Stomach (tissue), 9 donors: ENCODE measurements around the gene RPTOR. TPM values are rescaled to one million over a fixed set of nuclear protein-coding genes. Genes with fewer than 3 reads are reported as not detected.

ENCODE experiments used
- DNase-seq, 2 donors: peaks; one replicate each; pipeline versions ENCODE4 v3.0.0 to v3.0.0-alpha.2; 2013 to 2019
- H3K27ac ChIP-seq, 5 donors: fragments of 200-600 bp in 4 of 5; sonication (generic) in 4 of 5; one replicate each; pipeline ENCODE4 v1.5.1; 2013 to 2019; ENCODE audit warnings: mild to moderate bottlenecking in 1 of 5, moderate library complexity in 1 of 5
- H3K27me3 ChIP-seq, 3 donors: fragments of 200-600 bp; sonication (generic); one replicate each; pipeline ENCODE4 v1.5.1; 2017 to 2019; ENCODE audit warnings: mixed run types in 1 of 3
- H3K36me3 ChIP-seq, 4 donors: fragments of 200-600 bp; sonication (generic); 1 replicate in 3 of 4; 2 replicates in 1 of 4; pipeline ENCODE4 v1.5.1; 2016 to 2019
- H3K4me1 ChIP-seq, 4 donors: fragments of 200-600 bp; sonication (generic); one replicate each; pipeline ENCODE4 v1.5.1; 2016 to 2019
- H3K4me3 ChIP-seq, 4 donors: fragments of 200-600 bp; sonication (generic) in 3 of 4; one replicate each; pipeline ENCODE4 v1.5.1; 2016 to 2019; ENCODE audit warnings: mild to moderate bottlenecking in 1 of 4
- H3K9me3 ChIP-seq, 4 donors: fragments of 200-600 bp; sonication (generic); one replicate each; pipeline ENCODE4 v1.5.1; 2016 to 2019
- CTCF ChIP-seq, 7 experiments: fragments of 450-650 bp in 4 of 7; fragments of 200-600 bp in 3 of 7; sonication (generic) in 3 of 7; IDR thresholded peaks; one replicate each; pipeline ENCODE4 v1.5.1; 2016 to 2019; ENCODE audit warnings: antibody characterized with exemption in 7 of 7, control low read depth in 2 of 7, mild to moderate bottlenecking in 1 of 7
- EP300 ChIP-seq: sonication (generic); formaldehyde crosslinking; IDR thresholded peaks from one replicate; pipeline ENCODE4 v1.6.1; 2017; ENCODE audit warnings: antibody characterized with exemption
- POLR2A ChIP-seq, 4 donors: fragments of 450-650 bp; IDR thresholded peaks; one replicate each; pipeline ENCODE4 v1.6.1; 2016; ENCODE audit warnings: antibody characterized with exemption in 4 of 4, control low read depth in 2 of 4, mild to moderate bottlenecking in 1 of 4, moderate library complexity in 1 of 4
- POLR2AphosphoS5 ChIP-seq, 3 donors: sonication (generic); formaldehyde crosslinking; IDR thresholded peaks; one replicate each; pipeline ENCODE4 v1.6.1; 2016; ENCODE audit warnings: antibody characterized with exemption in 3 of 3
- WGBS, 5 donors: extraction: QIAGEN DNeasy Blood & Tissue Kit in 3 of 5; methylation state at CpG; one replicate each; pipeline versions ENCODE4 v1.1.5 to v1.1.7; 2013 to 2018; 5-methylcytosine and 5-hydroxymethylcytosine counted together
- intact Hi-C: fragments of 100-400 bp; cut with DNase I; formaldehyde crosslinking; loops from one replicate; pipeline ENCODE4 v1.15.1; 2023; ENCODE audit warnings: low total_unique reads
- polyA plus RNA-seq, 3 donors: library from polyadenylated mRNA; stranded (reverse); fragments of 200-250 nt; gene quantifications; one replicate each; pipeline ENCODE4 v1.2.3, GENCODE V29; 2013
- total RNA-seq, 5 donors: library from RNA; depleted of rRNA; stranded (reverse); fragments of >200 nt; gene quantifications; one replicate each; pipeline versions ENCODE4 v1.1.0 to v1.2.3, GENCODE V29; 2014 to 2016
- donor health status: healthy with polysubstance abuse.
- donor health status: Bipolar disorder and iron deficiency.
- donor health status: healthy.

Gene RPTOR
- total and polyA plus RNA-seq, 8 donors, result 3.8 to 103 (median 19.3) TPM

- 43 to 50% (median 47%) methylated on average over 21 of the region's 21 CpGs for WGBS, 5 donors
- intact Hi-C loops, result no loop called here
These were observed 458.0 kb downstream of the RPTOR start for GRCh38 chr17:81002409-81003361.

GRCh38 chr17:81003711-81004475 is 459.3 kb downstream of the RPTOR start:
- H3K4me1 ChIP-seq, result peaks cover 13 to 46% (median 42%) of the 10 kb centered on the region in 4 donors
- peaks cover 6 to 45% (median 35%) of the 10 kb centered on the region in 3 donors for H3K27me3 ChIP-seq
- no peaks in the 10 kb centered on the region for H3K9me3 ChIP-seq
- DNase-seq, result peak in 1 of 2 donors; percentile 70
- H3K36me3 ChIP-seq, result peaks cover 11 to 19% (median 15%) of the 10 kb centered on the region in 4 donors
- TF ChIP-seq POLR2A (IDR thresholded peaks at IDR 0.05), result no peak
- TF ChIP-seq POLR2AphosphoS5 (IDR thresholded peaks at IDR 0.05), result no peak
- no peak for TF ChIP-seq CTCF (IDR thresholded peaks at IDR 0.05)
- no peak for TF ChIP-seq EP300
- intact Hi-C loops, result no loop called here
- H3K4me3 ChIP-seq, result peak overlapping the region; percentile 26 to 39 (median 31)
- no peak overlapping the region for H3K27ac ChIP-seq
- 5 to 17% (median 5%) methylated on average over 11 to 72 of the region's 72 CpGs for WGBS, 5 donors

More at GRCh38 chr17:81002409-81003361, 458.0 kb downstream of the RPTOR start:
- TF ChIP-seq POLR2A (IDR thresholded peaks at IDR 0.05), result no peak
- peak in 1 of 3 donors; percentile 38 for TF ChIP-seq POLR2AphosphoS5 (IDR thresholded peaks at IDR 0.05)
- TF ChIP-seq CTCF (IDR thresholded peaks at IDR 0.05), result no peak
- no peaks in the 10 kb centered on the region for H3K9me3 ChIP-seq
- DNase-seq, result peak; percentile 72 to 85
- no peak overlapping the region for H3K4me3 ChIP-seq
- no peak overlapping the region for H3K27ac ChIP-seq
- peaks cover 13 to 46% (median 42%) of the 10 kb centered on the region in 4 donors for H3K4me1 ChIP-seq
- H3K36me3 ChIP-seq, result peaks cover 23 to 31% (median 27%) of the 10 kb centered on the region in 4 donors
- peaks cover 6 to 45% (median 35%) of the 10 kb centered on the region in 3 donors for H3K27me3 ChIP-seq

- Histone ChIP-seq H3K36me3 (no peaks in the 10 kb centered on the region), H3K27me3 (peaks cover 6 to 40% (median 35%) of the 10 kb centered on the region in 3 donors), H3K9me3 (peaks cover 0 to 13% (median 5%) of the 10 kb centered on the region in 4 donors), H3K4me1 (peaks cover 13 to 30% (median 23%) of the 10 kb centered on the region in 4 donors), H3K4me3 (no peak overlapping the region), H3K27ac (no peak overlapping the region)
- WGBS, 5 donors, result 66 to 76% (median 70%) methylated on average over 10 of the region's 10 CpGs
- DNase-seq, result no peak
- intact Hi-C loops, result no loop called here
- TF ChIP-seq POLR2A (IDR thresholded peaks at IDR 0.05) (no peak), CTCF (IDR thresholded peaks at IDR 0.05) (no peak), EP300 (no peak), POLR2AphosphoS5 (IDR thresholded peaks at IDR 0.05) (no peak)
These were observed 462.3 kb downstream of the RPTOR start for GRCh38 chr17:81006891-81007290.

- no peak overlapping the region for H3K27ac ChIP-seq
- intact Hi-C loops, result no loop called here
- no peak overlapping the region for H3K4me3 ChIP-seq
- DNase-seq, result no peak
- no peaks in the 10 kb centered on the region for H3K36me3 ChIP-seq
- TF ChIP-seq POLR2AphosphoS5 (IDR thresholded peaks at IDR 0.05) (no peak), POLR2A (IDR thresholded peaks at IDR 0.05) (no peak), CTCF (IDR thresholded peaks at IDR 0.05) (no peak), EP300 (no peak)
- peaks cover 13 to 18% (median 15%) of the 10 kb centered on the region in 4 donors for H3K4me1 ChIP-seq
- 80 to 87% (median 81%) methylated on average over 11 of the region's 11 CpGs for WGBS, 5 donors
- H3K9me3 ChIP-seq, result peaks cover 0 to 14% (median 5%) of the 10 kb centered on the region in 4 donors
- H3K27me3 ChIP-seq, result peaks cover 6 to 31% (median 29%) of the 10 kb centered on the region in 3 donors
These were observed 463.5 kb downstream of the RPTOR start for GRCh38 chr17:81008140-81008539.
